GM12875 (cell line): Measurements from ENCODE around the gene ABCC9.
"Not testable (repeated sequence)": the region's sequence is repeated elsewhere in the genome, so short reads cannot be mapped to it uniquely, and the experiment has no call there.

Experiments used
- H3K4me3 ChIP-seq: one replicate; pipeline ENCODE4 v1.5.1; 2011; ENCODE audit warnings: low read depth, low read length, control low read depth
- TF ChIP-seq, protein P1 (sequence below): IDR thresholded peaks from 2 replicates; pipeline ENCODE4 v1.5.1; 2011; ENCODE audit warnings: low read depth, mild to moderate bottlenecking, control low read depth, inconsistent platforms, low read length, moderate library complexity, borderline replicate concordance; ENCODE audit not compliant: insufficient read depth

ABCC9 gene

GRCh38 chr12:21814814-21815213 lies 126.4 kb downstream of the ABCC9 start:
- TF ChIP-seq, protein P1, sequence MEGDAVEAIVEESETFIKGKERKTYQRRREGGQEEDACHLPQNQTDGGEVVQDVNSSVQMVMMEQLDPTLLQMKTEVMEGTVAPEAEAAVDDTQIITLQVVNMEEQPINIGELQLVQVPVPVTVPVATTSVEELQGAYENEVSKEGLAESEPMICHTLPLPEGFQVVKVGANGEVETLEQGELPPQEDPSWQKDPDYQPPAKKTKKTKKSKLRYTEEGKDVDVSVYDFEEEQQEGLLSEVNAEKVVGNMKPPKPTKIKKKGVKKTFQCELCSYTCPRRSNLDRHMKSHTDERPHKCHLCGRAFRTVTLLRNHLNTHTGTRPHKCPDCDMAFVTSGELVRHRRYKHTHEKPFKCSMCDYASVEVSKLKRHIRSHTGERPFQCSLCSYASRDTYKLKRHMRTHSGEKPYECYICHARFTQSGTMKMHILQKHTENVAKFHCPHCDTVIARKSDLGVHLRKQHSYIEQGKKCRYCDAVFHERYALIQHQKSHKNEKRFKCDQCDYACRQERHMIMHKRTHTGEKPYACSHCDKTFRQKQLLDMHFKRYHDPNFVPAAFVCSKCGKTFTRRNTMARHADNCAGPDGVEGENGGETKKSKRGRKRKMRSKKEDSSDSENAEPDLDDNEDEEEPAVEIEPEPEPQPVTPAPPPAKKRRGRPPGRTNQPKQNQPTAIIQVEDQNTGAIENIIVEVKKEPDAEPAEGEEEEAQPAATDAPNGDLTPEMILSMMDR, result no peak

DNA sequence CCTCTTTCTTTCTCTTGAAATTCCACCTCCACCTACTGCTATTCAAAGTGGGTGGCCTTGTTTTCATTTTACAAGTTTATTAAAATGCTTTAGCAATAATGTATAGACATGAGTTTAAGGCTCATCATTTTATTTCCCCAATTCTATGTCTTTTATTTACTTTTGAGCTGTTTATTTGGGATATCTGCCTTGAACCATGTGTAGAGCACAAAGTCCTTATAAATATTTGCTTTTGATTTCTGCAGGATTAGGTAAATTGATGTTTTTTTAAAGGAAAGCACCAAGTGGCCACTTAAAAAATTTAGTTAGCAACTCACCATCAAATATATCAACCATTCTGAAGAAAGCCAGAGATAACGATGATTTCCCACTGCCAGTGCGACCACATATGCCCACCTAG lies 126.9 kb downstream of the ABCC9 start:
- no peak overlapping the region for H3K4me3 ChIP-seq
- TF ChIP-seq, protein P1, result no peak

More at GRCh38 chr12:21814814-21815213, 126.4 kb downstream of the ABCC9 start:
- no peak overlapping the region for H3K4me3 ChIP-seq

- no peak overlapping the region for H3K4me3 ChIP-seq
- TF ChIP-seq, protein P1, result no peak
Measured at GRCh38 chr12:21813751-21814150, 127.5 kb downstream of the ABCC9 start.

DNA sequence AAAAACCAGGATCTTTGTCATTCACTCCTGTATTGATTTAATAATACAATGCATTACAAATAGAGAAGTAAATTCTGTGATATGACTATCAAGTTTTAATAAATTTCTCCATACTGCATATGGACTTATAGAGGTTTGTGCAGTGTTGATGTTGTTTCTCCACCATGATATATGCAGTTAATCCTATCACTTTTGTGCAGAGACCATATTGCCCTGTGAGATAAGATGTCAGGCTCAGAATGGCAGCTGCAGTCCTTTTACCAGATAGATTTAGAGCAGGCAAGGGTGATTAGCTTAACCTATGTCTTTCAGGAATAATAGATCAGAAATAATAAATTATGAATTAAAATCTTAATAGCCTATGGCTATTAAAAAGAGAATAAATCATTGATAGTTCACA lies 128.1 kb downstream of the ABCC9 start:
- H3K4me3 ChIP-seq, result no peak overlapping the region
- TF ChIP-seq, protein P1, result no peak

GRCh38 chr12:21812340-21812739 lies 128.9 kb downstream of the ABCC9 start:
- not testable (repeated sequence) for H3K4me3 ChIP-seq

DNA sequence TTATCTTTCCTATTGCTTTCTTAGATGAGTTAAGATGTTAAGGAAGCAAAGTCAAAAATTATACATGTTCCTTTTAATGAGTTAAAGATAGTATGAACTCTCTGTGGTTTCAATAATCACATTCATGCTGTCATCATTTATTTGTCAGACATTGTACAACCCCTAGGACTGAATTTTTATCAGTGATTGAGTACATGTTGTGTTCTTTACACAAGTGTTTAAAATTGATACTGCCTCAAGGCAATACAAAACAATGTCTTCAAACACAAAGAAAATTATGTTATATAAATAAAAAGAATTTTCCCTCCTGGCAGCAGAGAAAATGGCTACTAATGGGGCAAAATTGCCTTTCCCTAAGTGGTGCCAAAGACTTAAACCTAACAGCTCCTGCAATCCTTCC lies 132.1 kb downstream of the ABCC9 start:
- no peak overlapping the region for H3K4me3 ChIP-seq
- TF ChIP-seq, protein P1, result no peak

GRCh38 chr12:21806255-21806654 lies 135.0 kb downstream of the ABCC9 start:
- TF ChIP-seq, protein P1, result no peak
- H3K4me3 ChIP-seq, result no peak overlapping the region
